GM18511 (cell line): ENCODE measurements around the gene CCDC78.
"Not testable (repeated sequence)": the region's sequence is repeated elsewhere in the genome, so short reads cannot be mapped to it uniquely, and the experiment has no call there.

Source experiments
- ATAC-seq: cut with Tn5 transposase; IDR thresholded peaks from one replicate; pipeline ENCODE4 v1.9.1; 2021; ENCODE audit warnings: mild to moderate bottlenecking, moderate library complexity; ENCODE audit not compliant: unreplicated experiment

Gene CCDC78

GRCh38 chr16:695355-696089, 30.7 kb downstream of the CCDC78 start:
- ATAC-seq = no peak

GRCh38 chr16:694863-695354, 31.3 kb downstream of the CCDC78 start:
- no peak for ATAC-seq

GRCh38 chr16:694187-694862, 31.9 kb downstream of the CCDC78 start:
- no peak for ATAC-seq

- ATAC-seq = no peak
Observed at GRCh38 chr16:693766-694165, 32.5 kb downstream of the CCDC78 start.

- ATAC-seq = no peak
Observed at GRCh38 chr16:693364-693763, 32.9 kb downstream of the CCDC78 start.

- ATAC-seq = no peak
Observed at GRCh38 chr16:692356-693108, 33.7 kb downstream of the CCDC78 start.

GRCh38 chr16:691242-691641, 35.0 kb downstream of the CCDC78 start:
- not testable (repeated sequence) for ATAC-seq

- ATAC-seq = no peak
Observed at GRCh38 chr16:689175-689897, 36.9 kb downstream of the CCDC78 start.

- ATAC-seq = no peak
Observed at GRCh38 chr16:687499-687898, 38.7 kb downstream of the CCDC78 start.

GRCh38 chr16:686459-687260, 39.6 kb downstream of the CCDC78 start:
- no peak for ATAC-seq

- no peak for ATAC-seq
Observed at GRCh38 chr16:685967-686366, 40.3 kb downstream of the CCDC78 start.

GRCh38 chr16:684961-685696, 41.1 kb downstream of the CCDC78 start:
- no peak for ATAC-seq

- ATAC-seq = peak; percentile 72
Observed at GRCh38 chr16:684071-684794, 42.0 kb downstream of the CCDC78 start, which contains the start of gene JMJD8. TSS of gene JMJD8 (minus strand) at chr16:684334. CDS start at chr16:684319, 15 bp downstream.

- no peak for ATAC-seq
Observed at GRCh38 chr16:683396-684070, 42.7 kb downstream of the CCDC78 start.

- ATAC-seq = no peak
Observed at GRCh38 chr16:682493-683395, 43.5 kb downstream of the CCDC78 start.

- no peak for ATAC-seq
Observed at GRCh38 chr16:681746-682427, 44.4 kb downstream of the CCDC78 start.
